Inflammatory macrophage (primary cell): Measurements from ENCODE around the gene PDSS2.
"Not testable (repeated sequence)": the region's sequence is repeated elsewhere in the genome, so short reads cannot be mapped to it uniquely, and the experiment has no call there.

Source experiments
- DNase-seq, 2 donors: peaks; one replicate each; pipeline ENCODE4 v3.0.0-alpha.2; 2020 to 2022
- total RNA-seq, 18 experiments: gene quantifications; one replicate each; lab custom pipeline; 2026; ENCODE audit warnings: mixed read lengths in 6 of 18, inconsistent platforms in 2 of 18; lab: John Stamatoyannopoulos, UW

The PDSS2 gene
- 7.0 to 38.1 (median 28.7) reads per million in 18 experiments for total RNA-seq

GRCh38 chr6:107459283-107460082 is at the start of gene PDSS2:
TSS of gene PDSS2 (minus strand) at chr6:107459564. CDS start at chr6:107459285, 279 bp downstream.
- peak; percentile 99 to 100 for DNase-seq

GRCh38 chr6:107506145-107506544 is 46.8 kb upstream of the PDSS2 start:
- no peak for DNase-seq

- no peak for DNase-seq
Measured at GRCh38 chr6:107504270-107505026, 45.1 kb upstream of the PDSS2 start.

GRCh38 chr6:107496892-107497684 is 37.7 kb upstream of the PDSS2 start:
- DNase-seq: no peak

GRCh38 chr6:107495971-107496370 is 36.6 kb upstream of the PDSS2 start:
- DNase-seq: no peak

- DNase-seq: no peak
Measured at GRCh38 chr6:107495196-107495643, 35.9 kb upstream of the PDSS2 start.

- peak; percentile 61 to 77 for DNase-seq
Measured at GRCh38 chr6:107493158-107494057, 34.0 kb upstream of the PDSS2 start.

- no peak for DNase-seq
Measured at GRCh38 chr6:107491760-107492660, 32.6 kb upstream of the PDSS2 start.

GRCh38 chr6:107491138-107491609 is 31.8 kb upstream of the PDSS2 start:
- DNase-seq: no peak

- DNase-seq: no peak
Measured at GRCh38 chr6:107490566-107491137, 31.3 kb upstream of the PDSS2 start.

GRCh38 chr6:107489636-107490565 is 30.5 kb upstream of the PDSS2 start, which contains the start of gene SOBP:
TSS of gene SOBP (plus strand) at chr6:107490117. CDS start at chr6:107490617, 500 bp downstream.
- peak in 1 of 2 donors; percentile 21 for DNase-seq

- peak in 1 of 2 donors; percentile 32 for DNase-seq
Measured at GRCh38 chr6:107488875-107489635, 29.7 kb upstream of the PDSS2 start.

- DNase-seq: peak in 1 of 2 donors; percentile 26
Measured at GRCh38 chr6:107488174-107488874, 29.0 kb upstream of the PDSS2 start.

GRCh38 chr6:107485157-107485556 is 25.8 kb upstream of the PDSS2 start:
- no peak for DNase-seq

GRCh38 chr6:107479089-107479690 is 19.8 kb upstream of the PDSS2 start:
- DNase-seq: no peak

- not testable (repeated sequence) for DNase-seq
Measured at GRCh38 chr6:107475826-107476225, 16.5 kb upstream of the PDSS2 start.

GRCh38 chr6:107475360-107475759 is 16.0 kb upstream of the PDSS2 start:
- DNase-seq: not testable (repeated sequence)
